GM21528 (cell line): ENCODE measurements around the gene TMED8.
"Not testable (repeated sequence)": the region's sequence is repeated elsewhere in the genome, so short reads cannot be mapped to it uniquely, and the experiment has no call there.

Experiments
- ATAC-seq: cut with Tn5 transposase; IDR thresholded peaks from one replicate; pipeline ENCODE4 v1.9.1; 2021; ENCODE audit warnings: mild to moderate bottlenecking, moderate library complexity; ENCODE audit not compliant: unreplicated experiment, low FRiP score

The TMED8 gene

DNA sequence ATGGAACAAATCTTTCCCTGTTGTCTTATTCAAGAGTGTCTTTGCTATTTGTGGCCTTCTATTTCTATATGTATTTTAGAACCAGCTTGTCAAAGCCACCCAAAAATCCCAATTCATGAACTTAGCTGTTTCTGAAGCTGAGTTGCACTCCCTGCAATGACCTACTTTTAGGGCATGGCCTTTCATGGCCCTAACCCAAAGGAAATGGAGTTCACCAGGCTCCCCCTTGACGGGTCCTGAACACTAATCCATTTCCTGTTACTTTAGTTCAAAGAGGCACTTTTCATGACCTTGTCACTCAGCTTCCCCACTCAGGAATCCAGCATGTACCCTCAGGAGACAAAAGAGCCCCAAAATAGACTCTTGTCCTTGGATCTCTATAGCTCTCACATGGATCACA is 7.6 kb downstream of the TMED8 start:
- no peak for ATAC-seq

DNA sequence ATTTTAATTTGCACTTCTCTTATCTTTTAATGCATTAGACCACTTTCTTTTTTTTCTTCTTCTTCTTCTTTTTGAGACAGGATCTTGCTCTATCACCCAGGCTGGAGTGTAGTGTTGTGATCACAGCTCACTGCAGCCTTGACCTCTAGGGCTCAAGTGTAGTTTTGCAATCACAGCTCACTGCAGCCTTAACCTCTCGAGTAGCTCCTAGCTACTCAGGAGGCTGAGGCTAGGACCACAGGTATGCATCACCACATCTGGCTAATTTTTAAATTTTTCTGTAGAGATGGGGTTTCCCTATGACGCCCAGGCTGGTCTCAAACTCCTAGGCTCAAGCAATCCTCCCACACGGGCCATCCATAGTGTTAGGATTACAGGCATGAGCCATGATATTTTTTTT is 12.7 kb downstream of the TMED8 start:
- ATAC-seq = no peak

DNA sequence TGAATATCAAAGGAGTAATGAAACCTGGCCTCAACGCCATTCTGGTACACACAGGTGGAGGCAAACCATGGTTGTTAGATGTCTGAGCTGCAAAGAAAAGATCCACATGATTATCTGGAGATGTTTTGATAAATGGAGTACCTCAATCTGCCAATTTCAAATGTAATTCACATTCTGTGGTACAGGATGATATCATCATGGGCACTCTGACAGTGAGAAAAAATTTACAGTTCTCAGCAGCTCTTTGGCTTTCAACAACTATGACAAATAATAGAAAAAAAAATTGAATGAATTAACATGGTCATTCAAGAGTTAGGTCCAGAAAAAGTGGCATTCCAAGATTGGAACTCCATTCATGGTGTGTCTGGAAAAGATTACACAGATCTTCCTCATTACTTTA is 17.3 kb downstream of the TMED8 start:
- ATAC-seq = no peak

DNA sequence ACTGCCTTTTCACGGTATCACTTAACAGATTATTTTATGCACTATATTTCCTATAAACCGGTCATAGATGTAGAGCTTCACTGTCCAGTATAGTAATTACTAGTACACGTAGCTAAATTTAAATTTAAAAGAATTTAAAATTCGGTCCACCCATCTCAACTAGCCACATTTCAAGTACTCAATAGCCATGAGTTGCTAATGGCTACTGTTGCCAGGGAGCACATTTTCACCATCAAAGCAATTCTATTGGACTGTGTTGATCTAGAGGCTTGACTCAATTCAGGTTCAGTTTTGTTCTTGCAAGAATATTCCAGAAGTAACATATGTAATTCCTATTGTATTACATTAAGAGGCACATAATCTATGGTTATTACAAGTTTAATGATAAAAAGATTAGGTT is 20.0 kb downstream of the TMED8 start:
- ATAC-seq = no peak

DNA sequence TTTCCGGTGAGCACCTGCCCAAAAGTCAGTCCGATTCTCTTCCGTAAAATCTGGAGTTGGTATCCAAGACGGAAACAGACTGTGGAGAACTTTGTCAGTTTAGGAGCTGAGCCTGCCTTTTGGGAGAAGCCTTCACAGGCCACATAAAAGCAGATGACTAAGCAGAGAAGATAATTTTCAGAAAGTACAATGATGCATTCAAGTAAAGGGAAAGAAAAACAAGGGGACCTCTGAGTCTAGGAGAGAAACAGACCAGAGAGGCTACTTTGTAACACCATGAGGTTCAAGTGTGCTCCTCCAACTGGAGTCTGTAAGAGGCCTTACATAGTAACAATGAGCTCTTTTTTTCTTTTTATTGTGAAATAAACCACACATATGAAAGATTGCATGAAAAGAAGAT is 21.1 kb downstream of the TMED8 start:
- no peak for ATAC-seq

DNA sequence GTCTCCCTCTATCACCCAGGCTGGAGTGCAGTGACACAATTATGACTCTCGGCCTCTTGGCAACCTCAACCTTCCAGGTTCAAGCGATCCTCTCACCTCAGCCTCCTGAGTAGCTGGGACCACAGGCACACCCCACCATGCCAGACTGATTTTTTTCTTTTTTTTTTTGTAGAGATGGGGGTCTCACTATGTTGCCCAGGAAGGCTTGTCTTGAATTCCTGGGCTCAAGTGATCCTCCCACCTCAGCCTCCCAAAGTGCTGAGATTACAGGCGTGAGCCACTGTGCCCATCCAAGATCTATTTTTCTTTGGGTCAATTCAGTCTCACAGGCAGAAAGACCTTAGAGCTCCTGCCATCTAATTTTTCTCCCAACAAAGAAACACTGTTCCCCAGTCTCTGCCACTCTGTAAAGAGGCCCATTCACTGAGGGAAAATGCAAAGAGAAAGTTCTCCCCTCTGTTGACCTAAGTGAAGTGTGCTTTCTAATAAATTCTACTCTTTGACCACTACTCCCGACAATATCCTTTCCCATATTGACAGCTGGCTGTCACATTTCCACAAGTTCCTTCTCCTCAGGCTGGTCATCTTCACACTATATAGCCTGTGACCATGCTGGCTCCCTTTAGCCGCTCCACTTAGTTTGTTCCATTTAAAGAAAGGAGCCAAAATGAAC is 23.3 kb downstream of the TMED8 start:
- ATAC-seq = no peak

DNA sequence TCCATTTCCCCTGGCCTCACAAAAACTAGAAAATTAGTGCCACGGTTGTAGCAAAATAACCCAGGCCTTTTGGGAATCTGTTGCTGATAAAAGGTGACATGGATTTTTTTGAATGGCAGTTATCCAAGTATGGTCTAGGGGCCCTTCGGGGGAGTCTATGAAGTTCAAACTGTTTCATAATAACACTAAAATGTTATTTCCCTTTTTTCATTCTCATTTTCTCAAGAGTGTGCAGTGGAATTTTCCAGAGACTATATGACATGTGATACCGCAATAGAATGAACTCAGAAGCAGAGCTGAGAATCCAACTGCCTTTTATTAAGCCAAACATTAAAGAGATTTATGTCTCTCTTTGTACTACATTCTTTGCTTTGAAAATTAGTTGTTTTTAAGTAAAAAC is 29.1 kb downstream of the TMED8 start:
- ATAC-seq = no peak

DNA sequence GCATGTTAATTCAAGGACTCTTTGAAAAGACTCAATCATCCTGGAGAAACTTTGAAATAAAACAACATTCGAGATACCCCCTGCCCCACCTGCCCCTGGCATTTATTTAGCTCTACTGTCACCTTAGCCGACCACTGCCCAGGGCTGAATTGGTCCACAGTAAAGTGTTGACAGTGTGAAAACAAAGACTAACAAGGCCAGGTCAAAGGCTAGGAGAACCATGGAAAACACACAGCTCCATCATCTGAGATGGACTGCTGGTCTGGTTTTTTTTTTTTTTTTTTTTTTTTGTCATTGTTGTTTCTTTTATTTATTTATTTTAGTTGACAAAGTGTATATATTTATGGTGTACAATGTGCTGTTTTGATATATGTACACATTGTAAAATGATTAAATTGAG is 30.4 kb downstream of the TMED8 start:
- no peak for ATAC-seq

DNA sequence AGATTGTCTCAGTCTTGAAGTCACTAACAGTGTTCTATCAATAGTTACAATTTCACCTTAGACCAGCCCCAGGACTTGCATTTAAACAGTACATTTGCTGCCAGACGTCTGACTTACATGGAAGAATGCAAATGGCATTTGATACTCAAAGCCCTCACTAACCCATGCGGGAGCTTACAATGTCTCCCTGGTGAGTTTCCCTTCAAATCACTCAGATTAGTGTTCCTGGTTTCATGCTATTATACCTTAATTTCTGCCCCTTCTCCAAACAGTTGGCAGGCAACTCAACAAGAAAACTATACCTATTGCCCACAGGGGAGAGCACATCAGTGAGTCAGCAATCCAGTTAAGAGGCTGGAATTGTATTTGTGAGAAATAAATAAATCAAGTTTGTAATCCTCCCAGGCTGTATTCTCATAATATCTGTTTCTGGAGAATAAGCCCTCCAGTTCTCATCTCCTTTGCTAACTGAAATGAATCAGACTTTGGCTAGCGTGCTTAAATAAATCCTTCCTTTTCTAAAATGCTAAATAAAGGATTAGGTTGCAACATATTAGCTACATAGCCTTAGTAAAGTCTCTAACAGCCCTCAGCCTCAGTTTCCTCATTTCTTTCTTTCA is 32.4 kb downstream of the TMED8 start:
- ATAC-seq = no peak

DNA sequence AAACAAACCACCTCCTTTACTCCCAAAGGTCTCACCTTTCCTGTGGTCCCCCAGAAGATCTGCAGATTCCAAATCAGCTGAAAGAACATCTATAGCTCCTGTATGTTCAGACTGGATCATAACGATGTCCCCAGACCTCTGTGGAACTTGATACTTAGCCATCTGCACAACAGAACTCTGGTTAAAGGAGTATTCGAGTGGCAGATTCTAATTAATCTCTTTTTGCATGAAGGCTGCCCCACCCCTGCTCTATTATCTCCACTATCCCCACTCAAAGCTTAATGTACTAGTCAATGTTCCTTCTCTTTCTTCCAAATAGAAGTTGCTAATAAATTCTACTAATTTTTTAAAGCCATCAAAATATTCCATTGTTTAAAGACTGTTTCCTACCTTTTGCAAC is 33.2 kb downstream of the TMED8 start:
- ATAC-seq = no peak

DNA sequence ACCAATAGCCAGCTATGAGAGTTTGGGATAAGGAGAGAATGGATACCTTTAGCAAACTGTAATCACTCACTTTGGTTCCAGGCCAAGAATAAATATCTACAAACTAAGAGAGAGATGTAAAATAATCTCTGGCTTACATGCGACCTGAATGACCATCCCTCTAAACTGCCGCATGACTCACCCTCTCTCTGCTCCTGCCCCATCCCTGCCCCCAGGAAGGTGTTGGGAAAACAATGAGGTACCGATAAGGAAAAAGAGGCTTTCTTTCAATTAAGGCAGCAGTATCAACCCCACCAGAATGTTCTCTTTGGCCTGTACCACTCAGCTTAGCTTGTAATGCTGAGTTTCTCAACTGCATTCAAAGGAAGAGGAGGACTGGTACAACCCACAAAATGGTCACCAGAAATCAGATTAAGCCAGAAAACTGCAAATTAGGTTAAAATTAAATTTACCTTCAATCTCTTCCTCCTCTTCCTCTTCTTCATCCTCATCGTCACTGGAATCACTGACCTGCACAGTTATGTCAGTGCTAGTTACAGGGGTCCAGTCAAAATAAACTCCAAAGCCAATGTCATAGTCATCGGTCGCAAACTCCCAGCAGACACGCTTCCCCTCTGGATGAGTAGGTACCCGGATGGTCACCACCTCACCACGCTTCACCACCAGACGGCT is 34.0 kb downstream of the TMED8 start:
- no peak for ATAC-seq

DNA sequence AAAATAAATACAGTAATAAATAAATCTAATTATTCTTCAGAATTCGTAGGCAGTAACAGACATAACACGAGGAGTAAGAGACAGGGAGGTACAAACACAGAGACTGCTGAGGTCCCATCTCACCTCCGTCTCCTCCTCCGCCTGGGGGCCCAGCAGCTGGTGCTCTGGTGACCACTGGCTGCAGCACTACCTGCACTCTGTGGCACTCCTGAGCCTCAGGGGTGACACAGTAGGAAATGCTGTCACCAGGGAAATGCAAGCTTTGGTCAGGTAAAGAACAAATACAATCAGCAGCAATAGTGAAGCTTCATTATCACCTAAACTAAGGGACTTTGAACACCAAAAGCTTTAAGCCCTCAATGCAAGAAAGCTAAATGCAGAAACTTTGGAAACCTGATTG is 36.5 kb downstream of the TMED8 start:
- no peak for ATAC-seq

DNA sequence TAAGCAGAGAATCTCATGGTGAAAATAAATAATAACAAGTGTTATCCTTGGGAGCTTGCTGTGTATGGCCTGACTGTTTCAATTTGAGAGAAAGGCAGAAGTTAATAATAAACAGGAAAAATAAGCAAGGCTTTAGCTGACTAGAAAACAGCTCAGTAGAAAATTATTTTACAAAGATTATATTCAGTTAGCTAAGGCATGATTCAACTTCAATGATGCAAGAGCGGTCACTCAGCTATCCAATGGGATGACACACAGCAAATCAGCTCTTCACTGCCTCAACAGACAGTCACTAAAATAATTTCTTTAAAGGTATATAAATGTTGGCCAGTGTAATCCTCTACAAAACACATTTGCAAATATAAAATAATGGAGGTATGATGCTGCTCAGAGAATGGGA is 37.5 kb downstream of the TMED8 start:
- no peak for ATAC-seq

DNA sequence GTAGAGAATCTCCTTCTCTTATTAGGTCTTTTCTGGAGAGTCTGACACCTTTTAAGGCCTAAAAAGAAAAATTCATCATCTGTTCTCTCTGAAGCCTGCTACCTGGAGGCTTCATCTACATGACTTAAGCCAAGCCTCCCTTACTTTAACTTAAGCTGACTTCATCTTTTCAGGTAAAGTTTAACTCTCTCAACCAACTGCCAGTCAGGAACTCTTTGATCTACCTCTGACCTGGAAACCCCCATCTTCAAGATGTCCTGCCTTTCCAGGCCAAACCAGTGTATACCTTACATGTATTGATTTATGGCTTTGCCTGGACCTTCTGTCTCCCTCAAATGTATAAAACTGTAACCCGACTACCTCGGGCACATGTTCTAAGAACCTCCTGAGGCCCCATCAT is 38.6 kb downstream of the TMED8 start:
- no peak for ATAC-seq

DNA sequence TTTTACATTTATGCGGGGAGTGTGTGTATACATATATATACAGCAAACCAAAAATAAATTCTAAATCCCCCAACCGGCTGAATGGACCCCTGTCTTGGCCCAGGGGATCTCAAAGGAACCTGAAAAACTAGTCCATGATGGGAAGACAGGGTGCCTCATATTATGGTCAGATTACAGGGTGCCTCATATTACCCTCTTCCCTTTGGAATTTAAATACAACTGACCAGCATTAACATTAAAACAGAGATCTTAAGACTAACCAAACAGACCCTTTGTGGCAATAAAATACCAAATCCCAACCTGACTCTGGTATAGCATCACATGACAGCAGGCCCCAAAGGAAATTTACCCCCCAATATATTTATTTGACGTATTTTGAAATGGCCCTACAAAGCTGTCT is 39.0 kb downstream of the TMED8 start:
- ATAC-seq = no peak

DNA sequence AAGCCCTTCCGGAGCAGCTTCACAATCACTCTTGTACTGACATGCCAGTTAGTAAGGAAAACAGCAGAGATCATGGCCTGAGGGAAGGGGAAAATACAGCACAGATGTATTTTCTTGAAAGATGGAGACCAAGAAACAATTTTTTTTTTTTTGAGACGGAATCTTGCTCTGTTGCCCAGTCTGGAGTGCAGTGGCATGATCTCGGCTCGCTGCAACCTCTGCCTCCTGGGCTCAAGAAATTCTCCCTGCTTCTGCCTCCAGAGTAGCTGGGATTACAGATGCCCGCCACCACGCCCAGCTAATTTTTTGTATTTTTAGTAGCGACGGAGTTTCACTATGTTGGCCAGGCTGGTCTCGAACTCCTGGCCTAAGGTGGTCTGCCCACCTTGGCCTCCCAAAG is 39.6 kb downstream of the TMED8 start:
- ATAC-seq = not testable (repeated sequence)

DNA sequence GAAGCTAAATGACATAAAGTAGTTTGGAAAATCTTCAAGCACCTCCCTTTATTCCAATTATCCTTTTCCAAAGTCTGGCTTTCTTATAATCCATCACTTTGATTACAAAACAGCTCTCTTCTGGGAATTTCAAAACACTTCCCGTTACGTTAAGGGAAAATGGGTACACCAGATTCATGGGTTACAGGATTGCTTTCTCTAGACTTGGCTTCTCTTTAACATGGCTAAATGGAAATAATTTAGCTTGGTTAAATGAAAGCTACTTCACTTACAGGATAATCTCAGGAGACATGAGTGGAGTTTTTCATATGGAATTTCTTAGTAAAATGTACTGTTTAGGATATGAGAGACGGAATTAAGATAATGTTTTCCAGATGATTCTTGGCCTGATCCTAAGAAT is 41.3 kb downstream of the TMED8 start:
- no peak for ATAC-seq

DNA sequence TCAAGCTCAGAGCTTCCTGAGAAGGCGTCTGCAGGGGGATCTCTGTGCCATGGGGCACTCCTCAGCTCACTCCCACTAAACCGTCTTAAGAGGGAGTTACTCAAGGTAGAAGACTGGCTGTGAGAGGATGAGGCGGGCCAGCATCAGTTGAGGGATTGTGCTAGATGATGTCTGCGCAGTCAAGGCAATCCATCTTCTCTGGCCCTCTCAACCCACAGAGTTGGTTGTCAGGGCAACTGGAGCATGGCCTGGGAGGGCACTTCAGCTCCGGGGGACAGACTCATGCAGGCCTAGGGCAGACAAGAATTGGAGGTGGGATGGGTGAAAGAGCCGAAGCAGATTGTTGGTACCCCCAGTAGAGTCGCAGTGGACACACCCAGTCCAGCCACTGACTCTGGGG is 47.0 kb downstream of the TMED8 start:
- ATAC-seq = no peak

DNA sequence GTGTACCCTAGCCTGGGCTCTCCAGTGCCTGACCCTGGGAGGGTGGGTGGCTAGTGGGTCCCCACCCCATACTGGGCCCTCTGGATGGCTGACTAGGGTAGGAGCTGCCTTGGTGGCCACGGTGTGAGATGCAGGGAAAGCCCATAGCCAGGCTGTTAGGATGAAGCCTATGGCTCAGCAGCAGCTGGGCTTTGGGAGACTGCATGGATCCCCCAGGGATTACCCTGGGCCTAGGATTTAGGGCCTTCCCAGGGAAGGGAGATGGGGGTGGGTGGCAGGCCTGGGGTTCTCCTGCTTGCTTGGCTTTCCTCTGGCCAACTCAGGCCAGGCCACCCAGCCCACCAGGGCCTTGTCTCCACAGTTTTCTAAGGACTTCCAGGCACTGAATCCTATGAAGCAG is 49.8 kb downstream of the TMED8 start:
- no peak for ATAC-seq

DNA sequence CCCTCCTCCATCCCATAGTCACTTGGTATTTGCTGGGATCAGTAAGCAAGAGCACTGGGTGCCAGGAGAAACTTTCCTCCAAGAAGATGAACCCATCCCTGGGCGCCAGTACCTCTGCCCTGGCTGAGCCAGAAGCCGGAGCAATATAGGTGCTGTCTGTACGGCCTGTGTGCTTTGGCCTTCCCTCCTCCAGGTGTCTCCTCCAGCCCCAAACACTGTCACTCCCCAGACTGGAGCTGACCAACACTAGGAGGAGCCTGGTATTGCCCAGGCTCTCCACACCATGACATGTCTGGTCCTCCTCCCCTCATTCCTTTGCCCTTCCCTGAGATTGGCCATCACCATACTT is 51.2 kb downstream of the TMED8 start:
- no peak for ATAC-seq

DNA sequence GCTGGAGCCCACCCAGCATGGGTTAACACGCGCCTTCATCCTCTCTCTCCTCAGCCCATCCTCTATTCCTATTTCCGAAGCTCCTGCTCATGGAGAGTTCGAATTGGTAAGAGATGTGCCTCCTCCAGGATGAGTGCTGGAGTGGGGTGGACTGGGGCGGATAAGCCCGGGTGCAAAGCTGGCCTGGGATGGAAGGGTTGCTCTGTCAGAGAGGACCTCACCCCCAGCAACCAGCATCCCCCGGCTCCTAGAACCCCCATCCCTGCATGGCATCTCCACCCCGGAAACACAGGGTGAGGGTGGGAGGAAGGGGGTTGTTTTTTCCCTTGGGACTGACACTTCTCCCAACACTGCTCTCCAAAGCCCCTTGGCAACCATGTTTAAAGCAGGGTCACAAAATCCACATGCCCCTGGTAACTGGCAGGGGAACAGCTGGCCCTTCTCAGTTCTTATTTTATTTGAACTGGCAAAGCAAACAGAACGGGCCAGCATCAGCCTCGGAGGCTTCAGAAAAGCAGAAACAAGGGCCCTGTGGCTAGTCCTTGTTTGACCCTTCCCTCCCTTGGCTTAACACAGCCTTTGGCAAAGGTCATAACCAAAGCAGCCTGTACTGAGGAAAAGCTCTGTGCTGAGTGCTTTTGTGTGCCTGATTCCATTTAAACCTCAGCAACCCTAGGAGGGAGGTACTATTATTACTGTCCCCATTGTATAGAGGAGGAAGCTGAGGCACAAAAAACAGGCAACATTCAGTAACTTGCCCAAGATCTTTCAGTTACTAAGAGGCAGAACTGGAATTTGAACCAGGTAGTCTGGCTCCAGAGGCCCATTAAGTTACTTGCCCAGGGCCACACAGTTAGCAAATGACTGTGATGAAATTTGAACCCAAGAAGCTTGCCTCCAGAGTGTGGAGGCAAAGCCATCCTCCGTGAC is 51.8 kb downstream of the TMED8 start:
- ATAC-seq = no peak
